Keratinocyte (primary cell): ENCODE data around the gene CYTH2. TPM values are rescaled to one million over a fixed set of nuclear protein-coding genes. Genes with fewer than 3 reads are reported as not detected.
"Not testable (repeated sequence)": the region's sequence is repeated elsewhere in the genome, so short reads cannot be mapped to it uniquely, and the experiment has no call there.

Experiments
- DNase-seq: peaks from one replicate; pipeline ENCODE4 v3.0.0-alpha.2; 2011; ENCODE audit warnings: low read depth, missing footprints, low spot score
- FAIRE-seq: peaks from 2 replicates; lab custom pipeline; 2011; peaks lifted over from hg19 to GRCh38; lab: Jason Lieb, UNC
- H2AFZ ChIP-seq: 2 replicates; pipeline ENCODE4 v1.6.0; 2012; ENCODE audit warnings: low read length, control low read depth, inconsistent platforms; ENCODE audit not compliant: control insufficient read depth
- H3K27ac ChIP-seq: 2 replicates; pipeline ENCODE4 v1.5.1; 2011; ENCODE audit warnings: low read length; ENCODE audit not compliant: control insufficient read depth, insufficient read depth
- H3K27me3 ChIP-seq: 3 replicates; pipeline ENCODE4 v1.6.0; 2011; ENCODE audit warnings: low read length; ENCODE audit not compliant: control insufficient read depth, insufficient read depth; ENCODE audit errors: extremely low read depth
- H3K36me3 ChIP-seq, 2 experiments: 2 replicates in 1 of 2; 3 replicates in 1 of 2; pipeline ENCODE4 v1.5.1; 2011; ENCODE audit warnings: low read length in 2 of 2, mild to moderate bottlenecking in 1 of 2; ENCODE audit not compliant: control insufficient read depth in 2 of 2, insufficient read depth in 2 of 2; ENCODE audit errors: extremely low read depth in 1 of 2
- H3K4me1 ChIP-seq: 3 replicates; pipeline ENCODE4 v1.5.1; 2011; ENCODE audit warnings: low read length; ENCODE audit not compliant: control insufficient read depth, insufficient read depth; ENCODE audit errors: extremely low read depth
- H3K4me2 ChIP-seq: 3 replicates; pipeline ENCODE4 v1.6.0; 2011; ENCODE audit warnings: low read depth, low read length; ENCODE audit not compliant: control insufficient read depth, insufficient read depth; ENCODE audit errors: extremely low read depth
- H3K4me3 ChIP-seq, 3 experiments: fragments of 200-600 bp in 1 of 3; sonication (generic) in 1 of 3; 2 replicates in 2 of 3; 3 replicates in 1 of 3; pipeline ENCODE4 v1.5.1; 2011 to 2016; ENCODE audit warnings: low read length in 3 of 3, mild to moderate bottlenecking in 3 of 3, control low read depth in 2 of 3, inconsistent platforms in 1 of 3, low read depth in 1 of 3, mixed read lengths in 1 of 3, mixed run types in 1 of 3, moderate library complexity in 1 of 3; ENCODE audit not compliant: control insufficient read depth in 2 of 3, insufficient read depth in 2 of 3; ENCODE audit errors: extremely low read depth in 1 of 3
- H3K79me2 ChIP-seq: 2 replicates; pipeline ENCODE4 v1.6.0; 2012; ENCODE audit warnings: low read length; ENCODE audit not compliant: control insufficient read depth, insufficient read depth
- H3K9ac ChIP-seq: 3 replicates; pipeline ENCODE4 v1.6.0; 2011; ENCODE audit warnings: low read length; ENCODE audit not compliant: control insufficient read depth, insufficient read depth; ENCODE audit errors: extremely low read depth
- H3K9me1 ChIP-seq: 3 replicates; pipeline ENCODE4 v1.6.0; 2011; ENCODE audit warnings: low read length; ENCODE audit not compliant: control insufficient read depth, insufficient read depth; ENCODE audit errors: extremely low read depth
- H3K9me3 ChIP-seq: 2 replicates; pipeline ENCODE4 v1.5.1; 2012; ENCODE audit warnings: low read depth, low read length; ENCODE audit not compliant: control insufficient read depth
- H4K20me1 ChIP-seq: 3 replicates; pipeline ENCODE4 v1.6.0; 2011; ENCODE audit warnings: low read length; ENCODE audit not compliant: control insufficient read depth, insufficient read depth; ENCODE audit errors: extremely low read depth
- CTCF ChIP-seq, 3 experiments: IDR thresholded peaks in 1 of 3; conservative IDR thresholded peaks in 1 of 3; optimal IDR thresholded peaks in 1 of 3; 2 replicates in 2 of 3; 3 replicates in 1 of 3; pipeline versions ENCODE3 to v1.5.1; 2011; ENCODE audit warnings: low read length in 3 of 3, mild to moderate bottlenecking in 3 of 3, moderate library complexity in 2 of 3, control low read depth in 1 of 3, inconsistent platforms in 1 of 3; ENCODE audit not compliant: insufficient read depth in 2 of 3; ENCODE audit errors: extremely low read depth in 1 of 3
- EZH2 ChIP-seq: IDR thresholded peaks from one replicate; pipeline ENCODE4 v1.6.1; 2012; ENCODE audit warnings: inconsistent platforms, mild to moderate bottlenecking, low read length, moderate library complexity
- dilution Hi-C: fragments of 300-500 bp; cut with MboI; formaldehyde crosslinking; loops from one replicate; pipeline ENCODE4 v1.7.0; 2020; ENCODE audit warnings: low sequenced_read_pairs; ENCODE audit not compliant: extremely low pct_ligation_motif_present
- polyA plus RNA-seq, 5 experiments: library from polyadenylated mRNA; depleted of rRNA in 3 of 5; stranded (reverse) in 3 of 5; stranded (forward) in 1 of 5; unstranded in 1 of 5; fragments of >200 nt; gene quantifications; 1 replicate in 1 of 5; 2 replicates in 3 of 5; 3 replicates in 1 of 5; pipeline versions ENCODE4 v1.2.1 to v1.2.3, GENCODE V29; 2011 to 2012; ENCODE audit warnings: missing spikeins in 2 of 5, low read depth in 1 of 5, low replicate concordance in 1 of 5

CYTH2 gene
- polyA plus RNA-seq, 1 donor (not counting 4 experiments of a cell fraction or from before 2014, with no cell fraction given) = 27.0 TPM

- Histone ChIP-seq H3K4me3 (no peak overlapping the region), H3K27me3 (peaks cover 16% of the 10 kb centered on the region), H3K4me1 (no peaks in the 10 kb centered on the region), H3K9me3 (no peaks in the 10 kb centered on the region), H4K20me1 (no peaks in the 10 kb centered on the region), H3K9me1 (no peaks in the 10 kb centered on the region), H2AFZ (no peak overlapping the region), H3K36me3 (no peaks in the 10 kb centered on the region), H3K27ac (no peak overlapping the region), H3K79me2 (no peaks in the 10 kb centered on the region), H3K9ac (no peak overlapping the region), H3K4me2 (no peak overlapping the region)
- TF ChIP-seq EZH2 = no peak
- TF ChIP-seq CTCF (optimal IDR thresholded peaks at IDR 0.05 in 1 of 3, IDR thresholded peaks at IDR 0.05 in 1 of 3, conservative IDR thresholded peaks at IDR 0.05 in 1 of 3; ENCODE audit: extremely low read depth in 1 of 3, insufficient read depth in 2 of 3, low read length in 3 of 3) = no peak
- DNase-seq = no peak
- dilution Hi-C loops = no loop called here
- no peak for FAIRE-seq
These were observed 47.4 kb downstream of the CYTH2 start for GRCh38 chr19:48516536-48516935.

GRCh38 chr19:48518207-48518606 lies 49.0 kb downstream of the CYTH2 start:
- dilution Hi-C loops = no loop called here
- TF ChIP-seq CTCF (optimal IDR thresholded peaks at IDR 0.05 in 1 of 3, IDR thresholded peaks at IDR 0.05 in 1 of 3, conservative IDR thresholded peaks at IDR 0.05 in 1 of 3; ENCODE audit: extremely low read depth in 1 of 3, insufficient read depth in 2 of 3, low read length in 3 of 3) = no peak
- no peak for TF ChIP-seq EZH2
- FAIRE-seq = no peak

DNA sequence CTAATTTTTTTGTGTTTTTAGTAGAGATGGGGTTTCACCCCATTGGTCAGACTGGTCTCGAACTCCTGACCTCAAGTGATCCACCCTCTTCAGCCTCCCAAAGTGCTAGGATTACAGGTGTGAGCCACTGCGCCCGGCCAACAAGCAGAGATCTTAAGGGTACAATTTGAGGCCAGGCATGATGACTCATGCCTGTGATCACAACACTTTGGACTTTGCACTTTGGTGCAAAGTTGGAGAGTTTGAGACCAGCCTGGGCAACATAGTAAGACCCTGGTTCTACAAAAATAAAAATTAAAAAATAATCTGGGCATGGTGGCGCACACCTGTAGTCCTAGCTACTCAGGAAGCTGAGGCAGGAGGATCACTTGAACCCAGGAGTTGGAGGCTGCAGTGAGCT lies 50.3 kb downstream of the CYTH2 start:
- H3K4me2 ChIP-seq, dilution Hi-C loops, H3K9me3 ChIP-seq, H3K27ac ChIP-seq, H3K9me1 ChIP-seq, H2AFZ ChIP-seq, H3K79me2 ChIP-seq, H3K4me1 ChIP-seq, FAIRE-seq, H3K27me3 ChIP-seq, H4K20me1 ChIP-seq, H3K36me3 ChIP-seq, H3K9ac ChIP-seq, DNase-seq, H3K4me3 ChIP-seq: not testable (repeated sequence)

More at GRCh38 chr19:48518207-48518606, 49.0 kb downstream of the CYTH2 start:
- Histone ChIP-seq H3K27me3 (peaks cover 3% of the 10 kb centered on the region), H3K79me2 (no peaks in the 10 kb centered on the region), H2AFZ (no peak overlapping the region), H3K36me3 (no peaks in the 10 kb centered on the region), H3K9me1 (no peaks in the 10 kb centered on the region), H3K4me3 (no peak overlapping the region), H3K4me2 (no peak overlapping the region), H3K4me1 (no peaks in the 10 kb centered on the region), H3K9me3 (no peaks in the 10 kb centered on the region), H3K9ac (no peak overlapping the region), H3K27ac (no peak overlapping the region), H4K20me1 (no peaks in the 10 kb centered on the region)
- no peak for DNase-seq
